OCI-LY3 (cell line): ENCODE data around the gene ANKS1B.

Source experiments
- H2AFZ ChIP-seq: fragments of 200-600, 300-600 bp; shearing (Covaris generic); 2 replicates; pipeline ENCODE4 v1.6.0; 2014; ENCODE audit warnings: antibody characterized with exemption, low read depth, low read length
- H3K27ac ChIP-seq: fragments of 200-600, 300-600 bp; sonication (generic); 2 replicates; pipeline ENCODE4 v1.5.1; 2014; ENCODE audit warnings: mild to moderate bottlenecking, low read length, moderate library complexity, mixed read lengths
- H3K27me3 ChIP-seq: fragments of 200-600, 300-600 bp; sonication (generic); 2 replicates; pipeline ENCODE4 v1.6.1; 2014; ENCODE audit warnings: low read depth, low read length, mixed read lengths
- H3K36me3 ChIP-seq: fragments of 200-600, 300-600 bp; sonication (generic); replicated peaks from 2 replicates; pipeline ENCODE3; 2014; ENCODE audit warnings: low read depth, low read length, mixed read lengths
- H3K4me1 ChIP-seq: fragments of 300-600, 200-600 bp; sonication (generic); 2 replicates; pipeline ENCODE4 v1.6.1; 2014; ENCODE audit warnings: low read length, mixed read lengths
- H3K4me2 ChIP-seq: fragments of 200-600, 300-600 bp; sonication (generic); 2 replicates; pipeline ENCODE4 v1.6.1; 2014; ENCODE audit warnings: low read length, mixed read lengths
- H3K4me3 ChIP-seq: fragments of 300-600, 200-600 bp; sonication (generic); 2 replicates; pipeline ENCODE4 v1.5.1; 2014; ENCODE audit warnings: antibody characterized with exemption, mild to moderate bottlenecking, low read length, moderate library complexity
- H3K79me2 ChIP-seq: fragments of 300-600, 200-600 bp; shearing (Covaris generic); 2 replicates; pipeline ENCODE4 v1.6.1; 2014; ENCODE audit warnings: mild to moderate bottlenecking, low read length, mixed read lengths
- H3K9ac ChIP-seq: fragments of 300-600, 200-600 bp; shearing (Covaris generic); 2 replicates; pipeline ENCODE4 v1.6.0; 2014; ENCODE audit warnings: mild to moderate bottlenecking, low read length, moderate library complexity
- H3K9me3 ChIP-seq: fragments of 200-600, 300-600 bp; shearing (Covaris generic); 2 replicates; pipeline ENCODE4 v1.6.1; 2014; ENCODE audit warnings: low read length, mixed read lengths; ENCODE audit not compliant: insufficient read depth
- H4K20me1 ChIP-seq: fragments of 200-600, 300-600 bp; sonication (generic); 2 replicates; pipeline ENCODE4 v1.6.1; 2016; ENCODE audit warnings: low read length, mixed read lengths; ENCODE audit not compliant: insufficient read depth
- EZH2phosphoT487 ChIP-seq: fragments of 200-600 bp; shearing (Covaris generic); IDR thresholded peaks from 2 replicates; pipeline ENCODE4 v1.6.1; 2018; ENCODE audit warnings: antibody characterized with exemption, mixed run types, low read depth
- TF ChIP-seq, protein P1 (sequence below): fragments of 200-600, 300-600 bp; sonication (generic); IDR thresholded peaks from 2 replicates; pipeline ENCODE4 v1.5.1; 2014; ENCODE audit warnings: antibody characterized with exemption, low read length, low read depth

Gene ANKS1B

GRCh38 chr12:99121546-99121945 is 863.2 kb downstream of the ANKS1B start:
- Histone ChIP-seq H4K20me1 (no peaks in the 10 kb centered on the region), H3K27ac (no peak overlapping the region), H3K9ac (no peak overlapping the region), H3K9me3 (no peaks in the 10 kb centered on the region), H3K4me2 (no peak overlapping the region), H3K79me2 (no peaks in the 10 kb centered on the region), H3K27me3 (no peaks in the 10 kb centered on the region), H3K4me3 (no peak overlapping the region), H2AFZ (no peak overlapping the region), H3K4me1 (no peaks in the 10 kb centered on the region), H3K36me3 (no peaks in the 10 kb centered on the region)
- no peak for TF ChIP-seq EZH2phosphoT487
- TF ChIP-seq, protein P1, sequence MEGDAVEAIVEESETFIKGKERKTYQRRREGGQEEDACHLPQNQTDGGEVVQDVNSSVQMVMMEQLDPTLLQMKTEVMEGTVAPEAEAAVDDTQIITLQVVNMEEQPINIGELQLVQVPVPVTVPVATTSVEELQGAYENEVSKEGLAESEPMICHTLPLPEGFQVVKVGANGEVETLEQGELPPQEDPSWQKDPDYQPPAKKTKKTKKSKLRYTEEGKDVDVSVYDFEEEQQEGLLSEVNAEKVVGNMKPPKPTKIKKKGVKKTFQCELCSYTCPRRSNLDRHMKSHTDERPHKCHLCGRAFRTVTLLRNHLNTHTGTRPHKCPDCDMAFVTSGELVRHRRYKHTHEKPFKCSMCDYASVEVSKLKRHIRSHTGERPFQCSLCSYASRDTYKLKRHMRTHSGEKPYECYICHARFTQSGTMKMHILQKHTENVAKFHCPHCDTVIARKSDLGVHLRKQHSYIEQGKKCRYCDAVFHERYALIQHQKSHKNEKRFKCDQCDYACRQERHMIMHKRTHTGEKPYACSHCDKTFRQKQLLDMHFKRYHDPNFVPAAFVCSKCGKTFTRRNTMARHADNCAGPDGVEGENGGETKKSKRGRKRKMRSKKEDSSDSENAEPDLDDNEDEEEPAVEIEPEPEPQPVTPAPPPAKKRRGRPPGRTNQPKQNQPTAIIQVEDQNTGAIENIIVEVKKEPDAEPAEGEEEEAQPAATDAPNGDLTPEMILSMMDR, result no peak

GRCh38 chr12:99119943-99120342 is 864.8 kb downstream of the ANKS1B start:
- Histone ChIP-seq H3K4me2 (no peak overlapping the region), H2AFZ (no peak overlapping the region), H3K4me1 (no peaks in the 10 kb centered on the region), H3K27me3 (no peaks in the 10 kb centered on the region), H3K9me3 (no peaks in the 10 kb centered on the region), H3K27ac (no peak overlapping the region), H3K79me2 (no peaks in the 10 kb centered on the region), H3K36me3 (no peaks in the 10 kb centered on the region), H3K4me3 (no peak overlapping the region), H4K20me1 (no peaks in the 10 kb centered on the region), H3K9ac (no peak overlapping the region)
- TF ChIP-seq EZH2phosphoT487, result no peak
- TF ChIP-seq, protein P1, result no peak

DNA sequence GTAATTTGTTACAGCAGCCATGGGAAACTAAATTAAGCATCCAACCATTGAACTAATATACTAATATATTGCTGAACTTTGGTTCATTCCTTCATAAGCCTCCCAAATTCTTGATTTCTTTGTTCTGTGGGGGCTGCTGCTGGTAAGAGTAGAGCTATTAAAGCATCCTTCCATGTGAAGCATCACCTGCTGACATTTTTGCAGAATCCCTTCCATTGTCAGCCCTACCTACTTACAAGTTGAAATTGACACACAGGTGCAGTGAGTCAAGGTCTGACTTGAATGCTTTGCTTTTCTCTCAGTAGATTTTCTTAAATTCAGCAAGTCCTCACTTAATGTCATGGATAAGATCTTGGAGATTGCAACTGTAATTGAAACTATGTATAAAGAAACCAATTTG is 865.3 kb downstream of the ANKS1B start:
- Histone ChIP-seq H3K9me3 (no peaks in the 10 kb centered on the region), H3K27ac (no peak overlapping the region), H3K36me3 (no peaks in the 10 kb centered on the region), H3K4me3 (no peak overlapping the region), H3K4me1 (no peaks in the 10 kb centered on the region), H4K20me1 (no peaks in the 10 kb centered on the region), H3K4me2 (no peak overlapping the region), H3K79me2 (no peaks in the 10 kb centered on the region), H2AFZ (no peak overlapping the region), H3K27me3 (no peaks in the 10 kb centered on the region), H3K9ac (no peak overlapping the region)
- no peak for TF ChIP-seq EZH2phosphoT487
- TF ChIP-seq, protein P1, result no peak

- Histone ChIP-seq H3K4me2 (no peak overlapping the region), H3K9me3 (no peaks in the 10 kb centered on the region), H3K4me1 (no peaks in the 10 kb centered on the region), H3K27ac (no peak overlapping the region), H3K9ac (no peak overlapping the region), H2AFZ (no peak overlapping the region), H3K36me3 (no peaks in the 10 kb centered on the region), H3K79me2 (no peaks in the 10 kb centered on the region), H4K20me1 (no peaks in the 10 kb centered on the region), H3K27me3 (no peaks in the 10 kb centered on the region), H3K4me3 (no peak overlapping the region)
- TF ChIP-seq, protein P1, result no peak
- no peak for TF ChIP-seq EZH2phosphoT487
Observed at GRCh38 chr12:99111600-99111999, 873.1 kb downstream of the ANKS1B start.
